HG03432 (cell line): Measurements from ENCODE around the gene LYPD4.

Experiments used
- ATAC-seq: cut with Tn5 transposase; IDR thresholded peaks from one replicate; pipeline ENCODE4 v1.9.1; 2021; ENCODE audit warnings: mild to moderate bottlenecking, moderate library complexity; ENCODE audit not compliant: unreplicated experiment

LYPD4 gene

GRCh38 chr19:41844601-41845000 lies at the start of gene LYPD4:
Gene LYPD4, minus strand, starts transcription at chr19:41844683. Its CDS starts 5,398 bp downstream, at chr19:41839285.
- ATAC-seq, result no peak

- no peak for ATAC-seq
Observed at GRCh38 chr19:41893899-41894298, 49.4 kb upstream of the LYPD4 start.

GRCh38 chr19:41892173-41892902 lies 47.9 kb upstream of the LYPD4 start:
- ATAC-seq, result no peak

GRCh38 chr19:41890936-41891335 lies 46.5 kb upstream of the LYPD4 start:
- no peak for ATAC-seq

GRCh38 chr19:41889896-41890295 lies 45.4 kb upstream of the LYPD4 start:
- no peak for ATAC-seq

GRCh38 chr19:41888926-41889325 lies 44.4 kb upstream of the LYPD4 start:
- ATAC-seq, result no peak

- no peak for ATAC-seq
Observed at GRCh38 chr19:41887711-41888382, 43.4 kb upstream of the LYPD4 start.

- no peak for ATAC-seq
Observed at GRCh38 chr19:41886761-41887710, 42.6 kb upstream of the LYPD4 start.

- peak; percentile 77 for ATAC-seq
Observed at GRCh38 chr19:41883821-41884733, 39.6 kb upstream of the LYPD4 start.

GRCh38 chr19:41883463-41883820 lies 39.0 kb upstream of the LYPD4 start:
- no peak for ATAC-seq

- no peak for ATAC-seq
Observed at GRCh38 chr19:41882568-41883462, 38.3 kb upstream of the LYPD4 start, which contains the start of gene ARHGEF1. Gene ARHGEF1, plus strand, starts transcription at chr19:41883184. Its CDS starts 4,899 bp downstream, at chr19:41888083.

GRCh38 chr19:41880329-41880708 lies 35.8 kb upstream of the LYPD4 start:
- ATAC-seq, result no peak

- ATAC-seq, result no peak
Observed at GRCh38 chr19:41879670-41880328, 35.3 kb upstream of the LYPD4 start.

GRCh38 chr19:41879080-41879479 lies 34.6 kb upstream of the LYPD4 start:
- ATAC-seq, result no peak

GRCh38 chr19:41877916-41878905 lies 33.7 kb upstream of the LYPD4 start:
- no peak for ATAC-seq

GRCh38 chr19:41876847-41877832 lies 32.7 kb upstream of the LYPD4 start, which contains the start of gene CD79A:
Gene CD79A, plus strand, starts transcription at chr19:41877279. Its CDS starts 26 bp downstream, at chr19:41877305.
- ATAC-seq, result peak; percentile 64
